GM19395 (cell line): ENCODE results near the gene NOL3.
"Not testable (repeated sequence)": the region's sequence is repeated elsewhere in the genome, so short reads cannot be mapped to it uniquely, and the experiment has no call there.

Experiments
- ATAC-seq: cut with Tn5 transposase; IDR thresholded peaks from one replicate; pipeline ENCODE4 v1.9.1; 2021; ENCODE audit warnings: mild to moderate bottlenecking, moderate library complexity; ENCODE audit not compliant: unreplicated experiment

The NOL3 gene

DNA sequence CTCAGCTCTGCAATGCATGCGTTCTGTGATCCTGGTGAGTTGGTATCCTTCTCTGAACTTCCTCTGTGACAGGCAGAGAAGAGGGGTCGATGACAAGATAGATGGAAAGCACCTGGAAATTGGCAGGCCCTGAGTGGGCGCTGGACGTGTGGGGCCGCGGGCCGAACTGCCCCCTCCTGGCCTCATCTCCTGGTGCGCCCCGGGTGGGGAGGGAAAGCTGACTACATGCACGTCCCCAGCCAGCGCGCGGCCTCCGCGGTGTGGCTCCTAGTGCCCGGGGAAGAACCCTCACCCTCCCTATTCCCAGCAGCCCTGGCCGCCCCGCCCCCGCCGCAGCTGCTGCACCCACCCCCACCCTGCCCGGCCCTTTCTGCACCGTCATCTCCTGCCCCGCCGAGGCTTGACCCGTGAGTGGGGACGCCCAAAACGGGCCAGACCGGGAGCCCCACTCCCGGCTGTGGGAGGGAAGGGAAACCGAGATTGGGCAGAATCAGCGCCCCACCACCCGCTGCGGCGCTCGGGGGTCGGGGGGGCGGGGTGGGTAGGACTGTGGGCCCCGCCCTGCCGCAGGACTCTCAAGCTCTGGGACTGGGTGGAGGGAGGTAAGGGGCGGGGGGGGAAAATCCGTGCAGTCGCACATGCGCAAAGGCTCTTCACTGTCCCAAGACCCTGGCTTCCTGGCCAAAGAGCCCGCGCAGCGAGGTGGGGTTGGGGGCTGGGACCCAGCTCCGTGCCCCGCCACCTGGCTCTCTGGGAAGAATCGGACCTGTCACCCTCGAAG is at the start of gene NOL3:
Gene NOL3 (plus strand): TSS at position 371 of the 781 bp plus-strand sequence.
- ATAC-seq = peak; percentile 36

DNA sequence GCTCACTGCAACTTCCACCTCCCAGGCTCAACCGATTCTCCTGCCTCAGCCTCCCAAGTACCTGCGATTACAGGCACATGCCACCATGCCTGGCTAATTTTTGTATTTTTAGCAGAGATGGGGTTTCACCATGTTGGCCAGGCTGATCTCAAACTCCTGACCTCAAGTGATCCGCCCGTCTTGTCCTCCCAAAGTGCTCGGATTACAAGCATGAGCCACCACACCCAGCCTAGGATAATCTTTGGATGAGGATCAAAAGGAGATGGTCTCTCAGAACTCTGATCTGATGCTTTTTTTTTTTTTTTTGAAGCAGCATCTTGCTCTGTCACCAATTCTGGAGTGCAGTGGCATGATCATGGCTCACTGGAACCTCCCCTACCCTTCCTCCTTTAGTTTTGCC is 47.5 kb upstream of the NOL3 start:
- ATAC-seq = not testable (repeated sequence)

DNA sequence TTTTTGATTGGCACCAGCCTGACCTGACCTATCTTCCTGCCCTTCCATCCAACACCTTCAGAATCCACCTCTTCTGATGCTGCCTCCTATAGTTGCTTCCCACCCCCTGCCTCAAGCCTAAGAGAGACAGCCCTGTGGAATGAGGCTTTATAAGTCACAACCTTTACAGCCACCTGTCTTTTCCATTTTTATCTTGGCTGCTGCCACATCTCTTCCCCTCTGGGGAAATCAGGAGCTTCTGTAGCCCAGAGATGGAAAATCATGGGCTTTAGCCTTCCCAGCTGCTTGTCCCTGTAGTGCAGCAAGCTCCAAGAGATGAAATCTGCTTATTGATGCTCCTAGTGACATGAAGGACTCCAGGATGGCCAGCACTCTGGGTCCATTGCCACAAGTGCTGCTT is 41.9 kb upstream of the NOL3 start:
- ATAC-seq = no peak

- no peak for ATAC-seq
Observed at GRCh38 chr16:67128887-67129286, 41.5 kb upstream of the NOL3 start.

GRCh38 chr16:67129422-67129821 is 40.9 kb upstream of the NOL3 start:
- ATAC-seq = no peak

GRCh38 chr16:67137605-67138004 is 32.7 kb upstream of the NOL3 start:
- ATAC-seq = no peak

DNA sequence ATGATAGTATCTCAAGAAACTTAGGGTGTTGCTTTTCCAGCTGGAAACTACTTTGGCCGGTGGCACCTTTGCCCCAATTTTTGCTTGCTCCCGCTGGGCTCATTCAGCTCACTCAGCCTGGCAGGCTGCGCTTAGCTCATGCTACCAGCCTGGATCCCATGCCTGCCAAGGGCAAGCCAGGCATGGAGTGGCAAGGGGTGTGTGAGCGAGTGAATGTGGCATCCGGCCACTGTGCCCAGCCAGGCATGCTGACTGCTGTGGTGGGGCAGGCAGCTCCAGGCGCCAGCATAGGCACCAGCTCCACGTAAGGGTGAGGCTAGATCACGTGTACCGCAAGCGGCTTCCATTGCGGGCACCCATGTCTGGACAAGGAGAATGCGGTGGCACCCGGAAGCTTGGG is 28.9 kb upstream of the NOL3 start:
- ATAC-seq = no peak

GRCh38 chr16:67142342-67142741 is 28.0 kb upstream of the NOL3 start:
- ATAC-seq = no peak

DNA sequence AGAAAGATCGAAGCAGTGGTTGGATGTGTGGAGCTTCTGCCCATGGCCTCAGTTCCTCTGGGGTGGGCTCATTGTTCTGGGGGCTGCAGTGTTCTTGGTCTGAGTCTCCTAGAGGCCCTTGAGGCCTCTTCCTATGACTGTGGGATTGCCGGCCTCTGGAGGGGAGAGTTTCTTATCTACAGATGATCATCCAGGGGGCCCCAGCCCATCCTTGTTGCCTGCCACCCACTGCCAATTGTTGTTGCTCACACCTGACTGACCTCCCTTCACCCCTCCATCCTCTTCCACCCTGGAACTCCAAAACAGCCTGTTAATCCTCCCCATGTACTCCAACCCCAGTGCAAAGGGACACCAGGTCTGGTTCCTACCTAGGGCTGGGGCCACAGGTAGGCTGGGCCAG is 25.4 kb upstream of the NOL3 start:
- no peak for ATAC-seq

DNA sequence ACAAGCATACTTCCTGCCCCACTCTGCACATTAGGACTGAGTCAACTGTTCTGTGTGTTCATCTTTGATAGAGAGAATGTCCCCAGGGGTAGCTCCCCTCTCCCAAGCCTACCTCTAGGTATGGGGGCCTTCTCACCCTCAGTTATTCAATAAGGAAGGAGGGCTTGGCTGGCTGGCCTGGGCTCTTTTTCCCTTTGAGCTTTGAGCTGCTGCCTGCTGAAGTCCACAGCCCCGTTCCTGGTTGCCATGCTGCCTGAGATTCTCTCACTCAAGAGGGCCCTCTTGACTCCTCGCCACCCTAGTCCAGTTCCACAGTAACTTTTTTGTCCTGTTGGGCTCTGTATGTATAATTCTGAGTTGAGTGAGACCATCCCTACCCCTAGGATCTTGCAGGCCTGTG is 24.6 kb upstream of the NOL3 start:
- no peak for ATAC-seq

- ATAC-seq = no peak
Observed at GRCh38 chr16:67146523-67147357, 23.6 kb upstream of the NOL3 start.

DNA sequence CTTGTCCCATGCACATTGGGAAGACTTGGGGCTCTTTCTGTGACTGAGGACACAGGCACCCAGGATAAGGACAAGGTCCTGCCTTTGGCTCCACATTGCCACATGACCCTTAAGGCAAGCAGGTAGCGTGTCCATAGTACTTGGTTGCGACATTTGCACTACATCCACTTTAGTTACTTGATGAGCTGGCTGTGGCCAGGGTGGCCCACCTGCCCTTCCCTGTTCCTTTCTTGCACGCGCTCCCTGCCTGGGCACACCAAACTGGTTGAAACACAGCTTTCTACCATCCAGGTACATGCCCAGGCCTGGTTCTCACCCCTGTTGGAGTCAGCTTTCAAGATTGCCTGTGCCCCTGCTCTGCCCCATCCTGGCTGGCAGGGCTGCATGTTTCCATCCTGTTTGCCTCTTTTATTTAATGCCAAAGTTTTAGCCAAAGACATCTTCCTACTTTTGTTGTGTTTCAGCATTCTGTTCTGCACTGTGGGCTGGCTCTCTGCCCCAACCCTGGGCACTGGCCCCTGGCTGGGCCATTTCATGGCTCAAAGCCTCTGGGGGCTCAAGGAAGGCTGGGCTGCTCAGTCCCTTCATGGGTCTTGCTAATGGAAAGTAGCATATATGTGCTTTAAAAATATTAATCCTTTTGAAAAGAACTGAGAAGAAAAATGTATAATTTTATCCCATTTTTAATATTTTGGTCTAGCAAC is 22.7 kb upstream of the NOL3 start:
- no peak for ATAC-seq

DNA sequence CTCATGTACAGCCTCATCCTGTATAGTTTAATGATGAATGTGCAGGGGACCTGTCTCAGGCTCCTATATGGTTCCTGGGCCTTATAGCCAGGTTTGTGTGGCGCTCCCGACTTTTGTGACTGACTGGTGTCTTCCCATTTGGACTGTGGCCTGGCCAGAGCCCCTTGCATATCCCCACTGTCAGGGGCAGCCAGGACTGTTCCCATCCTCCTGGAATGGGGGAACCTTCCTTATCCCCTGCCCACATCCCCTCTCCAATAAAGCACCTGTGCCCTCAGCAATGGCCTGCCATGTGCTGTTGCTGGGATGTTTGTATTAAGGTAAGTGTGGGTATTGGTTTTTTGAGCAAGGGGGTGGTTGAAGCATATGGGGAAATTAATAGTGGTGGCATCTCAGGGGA is 22.1 kb upstream of the NOL3 start:
- ATAC-seq = no peak

GRCh38 chr16:67148656-67149275 is 21.6 kb upstream of the NOL3 start:
- ATAC-seq = no peak

DNA sequence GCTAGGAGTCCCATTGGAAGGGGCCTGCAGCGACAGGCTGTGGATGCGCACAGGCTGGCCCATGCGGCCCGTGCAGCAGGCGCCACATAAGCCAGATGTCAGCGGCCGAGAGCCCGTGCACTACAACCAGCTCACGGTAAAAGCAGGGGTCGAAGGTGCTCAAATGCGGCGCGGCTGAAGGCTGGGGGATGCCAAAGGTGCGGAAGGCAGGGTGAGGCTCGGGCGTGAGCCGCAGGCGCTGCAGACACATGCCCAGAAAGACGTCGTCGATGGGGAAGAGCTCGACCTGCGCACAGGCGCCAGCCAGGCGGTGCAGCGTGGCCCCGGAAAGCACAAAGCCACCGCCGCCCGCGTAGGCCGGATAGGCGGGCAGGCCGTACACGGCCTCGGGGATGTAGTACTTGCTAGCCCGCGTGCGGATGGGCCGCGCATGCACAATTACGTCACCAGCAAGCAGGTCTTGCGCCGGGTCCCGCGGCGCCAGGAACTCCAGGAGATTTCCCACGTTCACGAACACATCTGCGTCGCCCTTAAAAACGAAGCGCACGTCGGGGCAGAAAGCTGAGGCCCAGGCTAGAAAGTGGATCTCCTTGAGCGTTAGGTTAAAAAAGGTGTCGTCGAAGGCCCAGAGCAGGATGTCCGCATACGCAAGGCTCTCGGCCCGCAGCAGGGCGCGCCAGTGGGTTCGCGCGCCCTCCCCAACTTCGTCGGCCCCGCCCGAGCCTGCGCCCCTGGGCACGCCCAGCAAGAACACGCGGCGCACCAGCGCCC is 20.9 kb upstream of the NOL3 start:
- no peak for ATAC-seq

DNA sequence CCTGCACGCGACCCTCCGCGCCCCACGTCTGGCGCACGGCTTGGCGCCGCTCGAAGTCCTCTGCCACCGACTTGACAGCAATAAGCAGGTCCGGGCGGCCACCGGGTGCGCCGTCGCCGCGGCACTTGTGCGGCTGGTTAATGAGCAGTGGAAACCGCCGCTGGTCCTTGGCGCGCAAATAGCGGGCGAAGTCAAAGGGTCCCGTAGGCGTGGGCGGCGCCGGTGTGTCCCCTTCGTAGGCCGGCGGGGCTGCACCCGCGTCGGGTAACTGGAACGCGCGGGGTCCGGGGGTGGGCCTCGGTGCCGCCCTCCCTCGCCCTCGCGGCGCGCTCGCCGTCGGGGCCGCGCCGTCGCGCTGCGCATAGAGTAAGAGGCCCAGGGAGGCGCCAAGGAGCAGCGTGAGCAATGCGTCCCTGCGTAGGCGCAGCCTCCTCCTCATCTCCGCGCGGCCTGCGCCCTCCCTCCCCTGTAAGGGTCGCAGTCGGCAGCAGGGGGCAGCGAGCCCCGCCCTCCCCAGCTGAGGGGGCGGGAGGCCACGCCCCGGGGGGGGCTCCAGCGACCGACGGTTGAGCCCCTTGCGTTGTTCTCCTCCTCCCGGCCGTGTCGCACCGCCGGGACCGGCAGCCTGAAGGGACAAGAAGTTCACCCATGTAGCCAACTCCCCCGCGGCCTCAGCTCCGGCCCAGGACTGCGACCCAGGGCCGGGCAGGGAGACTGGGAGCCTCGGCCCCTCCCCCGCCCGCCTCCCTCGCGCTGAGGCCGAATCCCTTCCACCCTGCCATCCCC is 20.1 kb upstream of the NOL3 start:
- peak; percentile 48 for ATAC-seq

- peak; percentile 59 for ATAC-seq
Observed at GRCh38 chr16:67150833-67151396, 19.4 kb upstream of the NOL3 start, which contains the start of gene B3GNT9. TSS of gene B3GNT9 (minus strand) at chr16:67150998. CDS start at chr16:67150485, 513 bp downstream.

- ATAC-seq = no peak
Observed at GRCh38 chr16:67151431-67152097, 18.8 kb upstream of the NOL3 start.
